Measurements from ENCODE around the gene ZFP36.

- TF ChIP-seq POLR2A (IDR thresholded peaks at IDR 0.05) (no peak), CTCF (IDR thresholded peaks at IDR 0.05) (no peak)
These were observed 7.4 kb downstream of the ZFP36 start for GRCh38 chr19:39413911-39414608.
